HCT116 (cell line): ENCODE data around the gene TBKBP1. TPM values are rescaled to one million over a fixed set of nuclear protein-coding genes. Genes with fewer than 3 reads are reported as not detected.

Source experiments
- ATAC-seq: fragments of 200-7000 bp; cut with Tn5 transposase; 2 replicates; pipeline ENCODE4 v1.9.1; 2020; ENCODE audit warnings: mild to moderate bottlenecking, moderate library complexity
- BruUV-seq: library from RNA; stranded (reverse); fragments of 400-500 nt; replicated peaks from 2 replicates; lab custom pipeline; 2021; lab: Mats Ljungman, UMichigan
- CTCF ChIA-PET: fragments of 300-600 bp; sonication (Branson Sonifier 250); formaldehyde crosslinking; loops from one replicate; lab custom pipeline; 2021; ENCODE audit warnings: antibody characterized with exemption; lab: Charles Lee
- POLR2A ChIA-PET: fragments of 300-600, 350-600 bp; sonication (Branson Sonifier 250); formaldehyde crosslinking; loops from one replicate; lab custom pipeline; 2021; ENCODE audit warnings: antibody characterized with exemption; lab: Charles Lee
- RAD21 ChIA-PET, 2 experiments: fragments of 300-600 bp; sonication (Branson Sonifier 250); formaldehyde crosslinking; loops; one replicate each; lab custom pipeline; 2023; ENCODE audit warnings: low total read pairs in 2 of 2; ENCODE audit not compliant: uncharacterized antibody in 2 of 2, unreplicated experiment in 2 of 2, low non-redundant PET in 1 of 2; lab: Charles Lee
- DNase-seq: peaks from one replicate; pipeline ENCODE4 v3.0.0-alpha.2; 2010; ENCODE audit warnings: low read depth, low spot score
- H2AFZ ChIP-seq: fragments of 200-600 bp; shearing (Covaris generic), sonication (generic); 2 replicates; pipeline ENCODE4 v1.6.1; 2017; ENCODE audit warnings: low read depth, mixed run types, mixed read lengths, antibody characterized with exemption, low read length; ENCODE audit not compliant: poor library complexity, severe bottlenecking
- H3K27ac ChIP-seq: 2 replicates; pipeline ENCODE4 v1.5.1; 2012; ENCODE audit warnings: low read depth, low read length
- H3K27me3 ChIP-seq: fragments of 200-600 bp; sonication (generic); 2 replicates; pipeline ENCODE4 v1.6.1; 2016; ENCODE audit warnings: mixed run types, low read length, mixed read lengths; ENCODE audit not compliant: insufficient read depth
- H3K36me3 ChIP-seq, 2 experiments: fragments of 200-500 bp in 1 of 2; fragments of 200-600 bp in 1 of 2; sonication (Bioruptor generic) in 1 of 2; sonication (generic) in 1 of 2; 2 replicates each; pipeline versions ENCODE4 v1.5.1 to v1.6.1; 2014 to 2016; ENCODE audit warnings: low read length in 2 of 2, inconsistent platforms in 1 of 2, mixed read lengths in 1 of 2, mixed run types in 1 of 2; ENCODE audit not compliant: insufficient read depth in 2 of 2, control insufficient read depth in 1 of 2
- H3K4me1 ChIP-seq, 2 experiments: fragments of 200-600 bp in 1 of 2; sonication (generic) in 1 of 2; 2 replicates each; pipeline versions ENCODE4 v1.5.1 to v1.6.1; 2012 to 2017; ENCODE audit warnings: low read length in 2 of 2, inconsistent platforms in 1 of 2, mild to moderate bottlenecking in 1 of 2, mixed read lengths in 1 of 2, mixed run types in 1 of 2, moderate library complexity in 1 of 2; ENCODE audit not compliant: insufficient read depth in 2 of 2, control insufficient read depth in 1 of 2
- H3K4me2 ChIP-seq: fragments of 200-600 bp; sonication (generic); 2 replicates; pipeline ENCODE4 v1.6.1; 2017; ENCODE audit warnings: mixed run types, low read length, mixed read lengths
- H3K4me3 ChIP-seq, 2 experiments: fragments of 200-600 bp in 1 of 2; sonication (generic) in 1 of 2; replicated peaks in 1 of 2; 2 replicates each; pipeline ENCODE4 v1.5.1; 2011 to 2016; ENCODE audit warnings: low read length in 2 of 2, control low read depth in 1 of 2, low read depth in 1 of 2, mild to moderate bottlenecking in 1 of 2, mixed read lengths in 1 of 2, mixed run types in 1 of 2
- H3K79me2 ChIP-seq: fragments of 200-600 bp; sonication (generic); 2 replicates; pipeline ENCODE4 v1.6.1; 2017; ENCODE audit warnings: mild to moderate bottlenecking, mixed run types, low read length, moderate library complexity, mixed read lengths; ENCODE audit not compliant: insufficient read depth
- H3K9ac ChIP-seq: fragments of 200-600 bp; sonication (generic); 2 replicates; pipeline ENCODE4 v1.6.1; 2016; ENCODE audit warnings: low read length, mixed read lengths
- H3K9me2 ChIP-seq: fragments of 200-600 bp; sonication (generic), shearing (Covaris generic); 2 replicates; pipeline ENCODE4 v1.6.1; 2017; ENCODE audit warnings: mixed run types, mild to moderate bottlenecking, moderate library complexity; ENCODE audit not compliant: insufficient read depth
- H3K9me3 ChIP-seq, 2 experiments: fragments of 200-500 bp in 1 of 2; fragments of 200-600 bp in 1 of 2; sonication (Bioruptor generic) in 1 of 2; sonication (generic) in 1 of 2; 2 replicates each; pipeline ENCODE4 v1.6.1; 2014 to 2017; ENCODE audit warnings: low read length in 2 of 2, mixed read lengths in 2 of 2, inconsistent platforms in 1 of 2, low read depth in 1 of 2, mild to moderate bottlenecking in 1 of 2, mixed run types in 1 of 2, moderate library complexity in 1 of 2; ENCODE audit not compliant: control insufficient read depth in 1 of 2, insufficient read depth in 1 of 2
- H4K20me1 ChIP-seq: fragments of 200-600 bp; sonication (generic), shearing (Covaris generic); 2 replicates; pipeline ENCODE4 v1.6.1; 2017; ENCODE audit warnings: mixed run types, mild to moderate bottlenecking, moderate library complexity; ENCODE audit not compliant: insufficient read depth
- ELF1 ChIP-seq: IDR thresholded peaks from 2 replicates; pipeline ENCODE4 v1.6.1; 2012; ENCODE audit warnings: low read depth, borderline replicate concordance
- EZH2phosphoT487 ChIP-seq: fragments of 200-600 bp; IDR thresholded peaks from 2 replicates; pipeline ENCODE4 v1.6.1; 2018; ENCODE audit warnings: antibody characterized with exemption, borderline replicate concordance
- FOSL1 ChIP-seq: IDR thresholded peaks from 2 replicates; pipeline ENCODE4 v1.6.1; 2012; ENCODE audit warnings: low read depth
- JUND ChIP-seq: IDR thresholded peaks from 2 replicates; pipeline ENCODE4 v1.6.1; 2012
- POLR2A ChIP-seq: IDR thresholded peaks from 2 replicates; pipeline ENCODE4 v1.7.0; 2011; ENCODE audit warnings: borderline replicate concordance; ENCODE audit not compliant: insufficient read depth, insufficient read length; ENCODE audit errors: extremely low read depth
- SRF ChIP-seq: IDR thresholded peaks from 2 replicates; pipeline ENCODE4 v1.6.1; 2012; ENCODE audit warnings: low read depth
- TCF7L2 ChIP-seq: IDR thresholded peaks from 2 replicates; pipeline ENCODE4 v1.7.0; 2011; ENCODE audit warnings: borderline replicate concordance, inconsistent platforms; ENCODE audit not compliant: insufficient read depth, insufficient read length; ENCODE audit errors: extremely low read depth
- YY1 ChIP-seq: IDR thresholded peaks from 2 replicates; pipeline ENCODE4 v1.6.1; 2011; ENCODE audit warnings: low read length, low read depth, moderate library complexity, mild to moderate bottlenecking; ENCODE audit not compliant: insufficient replicate concordance; ENCODE audit errors: extremely low read depth
- intact Hi-C: fragments of 100-400 bp; cut with micrococcal nuclease; formaldehyde crosslinking; loops from 2 replicates; pipeline ENCODE4 v1.10.0; 2022
- total RNA-seq: library from RNA; stranded (reverse); gene quantifications from one replicate; pipeline ENCODE4 v1.2.1, GENCODE V29; 2021; ENCODE audit not compliant: unreplicated experiment
- TF ChIP-seq, protein P1 (sequence below), 3 experiments: fragments of 200-600 bp in 1 of 3; sonication (generic) in 1 of 3; IDR thresholded peaks in 2 of 3; conservative IDR thresholded peaks in 1 of 3; 2 replicates each; pipeline ENCODE4 v1.5.1; 2012 to 2017; ENCODE audit warnings: low read depth in 2 of 3, low read length in 2 of 3, antibody characterized with exemption in 1 of 3, borderline replicate concordance in 1 of 3, control low read depth in 1 of 3, mild to moderate bottlenecking in 1 of 3, mixed read lengths in 1 of 3, mixed run types in 1 of 3, moderate library complexity in 1 of 3; ENCODE audit not compliant: insufficient read depth in 1 of 3
- TF ChIP-seq, protein P2 (sequence below): IDR thresholded peaks from 2 replicates; pipeline ENCODE4 v1.6.1; 2012; ENCODE audit warnings: low read depth

Gene TBKBP1
- total RNA-seq, 1 experiment from 2014 or later, result 12.4 TPM

DNA sequence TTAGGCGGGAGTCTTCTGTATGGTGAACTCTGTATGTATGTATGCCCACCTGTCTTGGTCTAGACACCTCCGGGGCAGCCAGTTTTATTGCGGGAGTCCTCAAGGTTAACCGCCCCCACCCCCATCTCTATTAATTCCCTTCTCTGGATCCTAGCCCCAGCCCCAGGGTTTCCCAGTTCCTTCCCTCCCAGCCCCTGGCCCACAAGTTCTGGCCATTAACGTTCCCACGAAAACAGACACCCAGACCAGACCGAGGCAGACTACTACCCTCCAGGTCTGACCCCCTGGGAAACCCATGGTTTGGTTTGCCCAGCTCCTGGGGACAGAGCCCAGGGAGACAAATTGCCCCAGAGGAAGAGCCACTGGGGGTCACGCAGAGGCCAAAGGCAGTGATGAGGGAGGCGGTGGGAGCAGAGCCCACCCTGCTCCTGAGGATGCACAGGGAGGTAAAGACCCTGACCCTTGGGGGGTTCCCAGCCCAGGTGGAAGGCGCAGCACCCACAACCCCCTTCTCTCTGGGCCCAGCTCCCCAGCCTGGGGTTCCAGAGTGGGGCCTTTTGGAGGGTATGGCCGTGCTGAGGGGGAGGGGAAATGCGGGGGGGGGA lies 8.5 kb downstream of the TBKBP1 start:
- DNase-seq (no peak), ATAC-seq (no peak)
- ChIA-PET CTCF (no interaction called here), POLR2A (no interaction called here), RAD21 (no interaction called here)
- Histone ChIP-seq H3K9me3 (no peaks in the 10 kb centered on the region), H3K4me2 (no peak overlapping the region), H3K9ac (no peak overlapping the region), H3K79me2 (no peaks in the 10 kb centered on the region), H3K4me3 (no peak overlapping the region), H2AFZ (no peak overlapping the region), H4K20me1 (no peaks in the 10 kb centered on the region), H3K27me3 (no peaks in the 10 kb centered on the region), H3K9me2 (no peaks in the 10 kb centered on the region), H3K4me1 (peaks cover 0 to 9% of the 10 kb centered on the region in 2 experiments; a peak in 2 of 4 replicates), H3K36me3 (no peaks in the 10 kb centered on the region), H3K27ac (no peak overlapping the region)
- BruUV-seq, result no TSS peak
- TF ChIP-seq POLR2A (no peak), YY1 (no peak), JUND (no peak), TCF7L2 (no peak), FOSL1 (no peak), EZH2phosphoT487 (no peak), ELF1 (no peak), SRF (no peak)
- TF ChIP-seq, protein P1, sequence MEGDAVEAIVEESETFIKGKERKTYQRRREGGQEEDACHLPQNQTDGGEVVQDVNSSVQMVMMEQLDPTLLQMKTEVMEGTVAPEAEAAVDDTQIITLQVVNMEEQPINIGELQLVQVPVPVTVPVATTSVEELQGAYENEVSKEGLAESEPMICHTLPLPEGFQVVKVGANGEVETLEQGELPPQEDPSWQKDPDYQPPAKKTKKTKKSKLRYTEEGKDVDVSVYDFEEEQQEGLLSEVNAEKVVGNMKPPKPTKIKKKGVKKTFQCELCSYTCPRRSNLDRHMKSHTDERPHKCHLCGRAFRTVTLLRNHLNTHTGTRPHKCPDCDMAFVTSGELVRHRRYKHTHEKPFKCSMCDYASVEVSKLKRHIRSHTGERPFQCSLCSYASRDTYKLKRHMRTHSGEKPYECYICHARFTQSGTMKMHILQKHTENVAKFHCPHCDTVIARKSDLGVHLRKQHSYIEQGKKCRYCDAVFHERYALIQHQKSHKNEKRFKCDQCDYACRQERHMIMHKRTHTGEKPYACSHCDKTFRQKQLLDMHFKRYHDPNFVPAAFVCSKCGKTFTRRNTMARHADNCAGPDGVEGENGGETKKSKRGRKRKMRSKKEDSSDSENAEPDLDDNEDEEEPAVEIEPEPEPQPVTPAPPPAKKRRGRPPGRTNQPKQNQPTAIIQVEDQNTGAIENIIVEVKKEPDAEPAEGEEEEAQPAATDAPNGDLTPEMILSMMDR (IDR thresholded peaks at IDR 0.05 in 2 of 3, conservative IDR thresholded peaks at IDR 0.05 in 1 of 3; ENCODE audit: borderline replicate concordance in 1 of 3, insufficient read depth in 1 of 3, low read depth in 2 of 3, low read length in 2 of 3), result no peak
- TF ChIP-seq, protein P2, sequence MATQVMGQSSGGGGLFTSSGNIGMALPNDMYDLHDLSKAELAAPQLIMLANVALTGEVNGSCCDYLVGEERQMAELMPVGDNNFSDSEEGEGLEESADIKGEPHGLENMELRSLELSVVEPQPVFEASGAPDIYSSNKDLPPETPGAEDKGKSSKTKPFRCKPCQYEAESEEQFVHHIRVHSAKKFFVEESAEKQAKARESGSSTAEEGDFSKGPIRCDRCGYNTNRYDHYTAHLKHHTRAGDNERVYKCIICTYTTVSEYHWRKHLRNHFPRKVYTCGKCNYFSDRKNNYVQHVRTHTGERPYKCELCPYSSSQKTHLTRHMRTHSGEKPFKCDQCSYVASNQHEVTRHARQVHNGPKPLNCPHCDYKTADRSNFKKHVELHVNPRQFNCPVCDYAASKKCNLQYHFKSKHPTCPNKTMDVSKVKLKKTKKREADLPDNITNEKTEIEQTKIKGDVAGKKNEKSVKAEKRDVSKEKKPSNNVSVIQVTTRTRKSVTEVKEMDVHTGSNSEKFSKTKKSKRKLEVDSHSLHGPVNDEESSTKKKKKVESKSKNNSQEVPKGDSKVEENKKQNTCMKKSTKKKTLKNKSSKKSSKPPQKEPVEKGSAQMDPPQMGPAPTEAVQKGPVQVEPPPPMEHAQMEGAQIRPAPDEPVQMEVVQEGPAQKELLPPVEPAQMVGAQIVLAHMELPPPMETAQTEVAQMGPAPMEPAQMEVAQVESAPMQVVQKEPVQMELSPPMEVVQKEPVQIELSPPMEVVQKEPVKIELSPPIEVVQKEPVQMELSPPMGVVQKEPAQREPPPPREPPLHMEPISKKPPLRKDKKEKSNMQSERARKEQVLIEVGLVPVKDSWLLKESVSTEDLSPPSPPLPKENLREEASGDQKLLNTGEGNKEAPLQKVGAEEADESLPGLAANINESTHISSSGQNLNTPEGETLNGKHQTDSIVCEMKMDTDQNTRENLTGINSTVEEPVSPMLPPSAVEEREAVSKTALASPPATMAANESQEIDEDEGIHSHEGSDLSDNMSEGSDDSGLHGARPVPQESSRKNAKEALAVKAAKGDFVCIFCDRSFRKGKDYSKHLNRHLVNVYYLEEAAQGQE, result no peak
- intact Hi-C loops, result no loop called here
